Smooth muscle cell (in vitro differentiated cells): ENCODE data around the gene RBSN. TPM values are rescaled to one million over a fixed set of nuclear protein-coding genes. Genes with fewer than 3 reads are reported as not detected.

Experiments
- DNase-seq: peaks from one replicate; lab custom pipeline; 2025; ENCODE audit not compliant: unreplicated experiment; lab: John Stamatoyannopoulos, UW
- H2AFZ ChIP-seq: fragments of 200-600 bp; sonication (generic); 2 replicates; pipeline ENCODE4 v1.6.0; 2016; ENCODE audit warnings: antibody characterized with exemption, low read depth, mild to moderate bottlenecking
- H3F3A ChIP-seq: fragments of 200-600 bp; sonication (generic); 2 replicates; pipeline ENCODE4 v1.6.0; 2017; ENCODE audit warnings: antibody characterized with exemption, low read depth
- H3K27ac ChIP-seq: fragments of 200-600 bp; sonication (generic); 2 replicates; pipeline ENCODE4 v1.5.1; 2016; ENCODE audit warnings: low read depth, mild to moderate bottlenecking
- H3K27me3 ChIP-seq: fragments of 200-600 bp; sonication (generic); 2 replicates; pipeline ENCODE4 v1.6.1; 2016; ENCODE audit warnings: low read depth, mild to moderate bottlenecking
- H3K36me3 ChIP-seq: fragments of 200-600 bp; sonication (generic); 2 replicates; pipeline ENCODE4 v1.5.1; 2016; ENCODE audit warnings: low read depth
- H3K4me1 ChIP-seq: fragments of 200-600 bp; sonication (generic); 2 replicates; pipeline ENCODE4 v1.5.1; 2016; ENCODE audit warnings: low read depth
- H3K4me2 ChIP-seq: fragments of 200-600 bp; sonication (generic); 2 replicates; pipeline ENCODE4 v1.6.0; 2016; ENCODE audit warnings: mild to moderate bottlenecking
- H3K4me3 ChIP-seq: fragments of 200-600 bp; sonication (generic); 2 replicates; pipeline ENCODE4 v1.5.1; 2016; ENCODE audit warnings: mild to moderate bottlenecking
- H3K79me2 ChIP-seq: fragments of 200-600 bp; sonication (generic); 2 replicates; pipeline ENCODE4 v1.6.0; 2016; ENCODE audit warnings: low read depth, mild to moderate bottlenecking
- H3K9ac ChIP-seq: fragments of 200-600 bp; sonication (generic); 2 replicates; pipeline ENCODE4 v1.6.0; 2016; ENCODE audit warnings: low read depth
- H3K9me3 ChIP-seq: fragments of 200-600 bp; sonication (generic); replicated peaks from 2 replicates; pipeline ENCODE4 v1.5.1; 2016; ENCODE audit warnings: low read depth
- H4K20me1 ChIP-seq: fragments of 200-600 bp; sonication (generic); 2 replicates; pipeline ENCODE4 v1.6.0; 2016; ENCODE audit warnings: low read depth
- WGBS: methylation state at CpG from one replicate; pipeline ENCODE4 v1.1.7; 2016; ENCODE audit warnings: low lambda C conversion rate; 5-methylcytosine and 5-hydroxymethylcytosine counted together
- polyA plus RNA-seq: library from polyadenylated mRNA; unstranded; fragments of >200 nt; fragmentation: Nextera tagmentation; extraction: Ambion mirVana; gene quantifications from 2 replicates; pipeline ENCODE4 v1.2.1, GENCODE V29; 2016
- total RNA-seq: library from RNA; depleted of rRNA; stranded (reverse); fragments of >200 nt; gene quantifications from 2 replicates; pipeline ENCODE4 v1.2.3, GENCODE V29; 2014
- TF ChIP-seq, protein P1 (sequence below): fragments of 200-600 bp; sonication (generic); IDR thresholded peaks from 2 replicates; pipeline ENCODE4 v1.5.1; 2017; ENCODE audit warnings: borderline replicate concordance, mild to moderate bottlenecking, antibody characterized with exemption; ENCODE audit not compliant: insufficient read depth, poor library complexity, severe bottlenecking

RBSN gene
- total and polyA plus RNA-seq, 2 experiments from 2014 or later, result 18.6 to 19.2 TPM

DNA sequence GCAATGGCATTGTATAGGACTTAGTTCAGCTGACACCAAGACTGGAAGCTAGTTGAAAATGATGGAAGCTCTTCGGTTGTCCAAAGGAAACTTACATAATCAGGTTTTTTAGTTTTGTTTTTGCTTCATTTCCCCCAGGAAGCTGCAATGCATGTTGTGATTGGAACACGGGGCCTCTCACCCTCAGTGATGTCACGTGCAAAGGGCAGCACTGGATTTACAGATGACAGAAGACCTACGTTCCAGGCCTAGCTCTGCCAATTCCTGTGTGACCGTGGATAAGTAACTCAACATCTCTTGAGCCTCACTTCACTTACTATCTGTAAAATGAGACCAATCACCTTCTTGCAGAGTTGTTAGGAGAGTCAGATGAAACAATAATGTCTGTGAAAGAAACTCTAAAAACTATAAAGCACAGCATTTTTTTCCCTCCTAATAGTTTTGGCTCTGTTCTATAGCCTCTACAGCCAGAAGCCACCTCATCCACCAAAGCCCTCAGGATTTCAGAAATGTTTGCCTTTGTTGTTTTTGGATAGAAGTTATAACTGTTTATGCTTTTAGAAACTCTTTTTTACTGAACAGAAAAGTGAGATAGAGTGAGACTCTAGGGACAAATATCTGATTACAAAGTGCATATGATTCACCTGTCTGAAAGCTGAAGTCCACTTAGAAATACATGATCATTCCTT, 4.6 kb downstream of the RBSN start:
- WGBS, result 94% methylated on average over 5 of the region's 5 CpGs
- peaks cover 21% of the 10 kb centered on the region for H4K20me1 ChIP-seq
- no peak overlapping the region for H3K9ac ChIP-seq
- H3F3A ChIP-seq, result no peaks in the 10 kb centered on the region
- no peak for DNase-seq
- H3K4me1 ChIP-seq, result peaks cover 7% of the 10 kb centered on the region
- H3K27ac ChIP-seq, result no peak overlapping the region
- no peak overlapping the region for H3K4me2 ChIP-seq
- no peaks in the 10 kb centered on the region for H3K27me3 ChIP-seq
- peaks cover 21% of the 10 kb centered on the region for H3K79me2 ChIP-seq
- H3K36me3 ChIP-seq, result peaks cover 10% of the 10 kb centered on the region
- H3K9me3 ChIP-seq, result no peaks in the 10 kb centered on the region
- no peak overlapping the region for H3K4me3 ChIP-seq
- TF ChIP-seq, protein P1, sequence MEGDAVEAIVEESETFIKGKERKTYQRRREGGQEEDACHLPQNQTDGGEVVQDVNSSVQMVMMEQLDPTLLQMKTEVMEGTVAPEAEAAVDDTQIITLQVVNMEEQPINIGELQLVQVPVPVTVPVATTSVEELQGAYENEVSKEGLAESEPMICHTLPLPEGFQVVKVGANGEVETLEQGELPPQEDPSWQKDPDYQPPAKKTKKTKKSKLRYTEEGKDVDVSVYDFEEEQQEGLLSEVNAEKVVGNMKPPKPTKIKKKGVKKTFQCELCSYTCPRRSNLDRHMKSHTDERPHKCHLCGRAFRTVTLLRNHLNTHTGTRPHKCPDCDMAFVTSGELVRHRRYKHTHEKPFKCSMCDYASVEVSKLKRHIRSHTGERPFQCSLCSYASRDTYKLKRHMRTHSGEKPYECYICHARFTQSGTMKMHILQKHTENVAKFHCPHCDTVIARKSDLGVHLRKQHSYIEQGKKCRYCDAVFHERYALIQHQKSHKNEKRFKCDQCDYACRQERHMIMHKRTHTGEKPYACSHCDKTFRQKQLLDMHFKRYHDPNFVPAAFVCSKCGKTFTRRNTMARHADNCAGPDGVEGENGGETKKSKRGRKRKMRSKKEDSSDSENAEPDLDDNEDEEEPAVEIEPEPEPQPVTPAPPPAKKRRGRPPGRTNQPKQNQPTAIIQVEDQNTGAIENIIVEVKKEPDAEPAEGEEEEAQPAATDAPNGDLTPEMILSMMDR, result no peak
- no peak overlapping the region for H2AFZ ChIP-seq

DNA sequence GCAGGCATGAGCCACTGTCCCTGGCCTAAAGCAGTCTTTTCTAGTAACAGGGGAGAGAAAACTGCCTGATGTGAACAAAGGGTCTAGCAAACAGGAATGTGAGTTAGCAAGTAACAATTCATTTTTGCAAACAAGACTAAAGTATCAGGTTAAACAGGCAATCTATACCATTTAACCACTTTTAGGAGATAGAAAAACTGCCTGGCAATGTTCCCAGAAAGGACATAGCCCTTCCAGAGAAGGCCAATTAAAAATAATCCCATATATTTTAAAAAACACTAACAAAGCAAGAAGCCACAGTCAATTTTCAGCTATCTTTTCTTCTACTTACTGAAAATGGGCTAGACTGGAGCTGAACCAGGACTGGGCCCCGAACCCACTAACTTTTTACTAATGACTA, 6.3 kb downstream of the RBSN start:
- TF ChIP-seq, protein P1, result no peak
- Histone ChIP-seq H4K20me1 (peaks cover 17% of the 10 kb centered on the region), H3K9me3 (no peaks in the 10 kb centered on the region), H3K9ac (no peak overlapping the region), H3K4me2 (no peak overlapping the region), H3K27ac (no peak overlapping the region), H3K36me3 (peaks cover 10% of the 10 kb centered on the region), H2AFZ (no peak overlapping the region), H3K4me3 (no peak overlapping the region), H3F3A (no peaks in the 10 kb centered on the region), H3K27me3 (no peaks in the 10 kb centered on the region), H3K4me1 (peaks cover 3% of the 10 kb centered on the region), H3K79me2 (peaks cover 10% of the 10 kb centered on the region)
- no peak for DNase-seq
- 88% methylated on average over 1 of the region's 1 CpG for WGBS

DNA sequence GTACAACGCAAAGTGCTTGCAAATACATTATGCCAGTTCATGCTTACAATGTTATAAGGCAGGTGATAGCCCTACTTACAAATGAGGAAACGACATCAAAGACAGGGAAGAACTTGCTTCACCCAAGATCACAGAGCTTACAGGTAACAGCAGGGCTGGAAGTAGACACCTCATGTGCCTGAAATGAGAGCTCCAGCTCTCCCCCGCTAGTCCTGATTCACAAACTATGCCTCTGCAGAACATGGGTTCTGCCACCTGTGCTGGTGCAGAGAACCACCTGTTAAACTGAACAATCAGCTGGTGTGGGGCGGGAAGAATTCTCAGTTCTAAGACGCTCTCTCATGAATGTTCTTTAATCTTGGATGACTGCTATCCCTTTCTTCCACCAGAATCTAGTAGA, 7.4 kb downstream of the RBSN start:
- DNase-seq, result no peak
- Histone ChIP-seq H3K79me2 (no peaks in the 10 kb centered on the region), H3K4me3 (no peak overlapping the region), H3K27me3 (no peaks in the 10 kb centered on the region), H3F3A (no peaks in the 10 kb centered on the region), H3K27ac (no peak overlapping the region), H3K4me2 (no peak overlapping the region), H2AFZ (no peak overlapping the region), H3K9ac (no peak overlapping the region), H3K4me1 (no peaks in the 10 kb centered on the region), H3K36me3 (peaks cover 10% of the 10 kb centered on the region), H4K20me1 (peaks cover 8% of the 10 kb centered on the region), H3K9me3 (no peaks in the 10 kb centered on the region)
- TF ChIP-seq, protein P1, result no peak
- WGBS, result 90% methylated on average over 5 of the region's 5 CpGs

DNA sequence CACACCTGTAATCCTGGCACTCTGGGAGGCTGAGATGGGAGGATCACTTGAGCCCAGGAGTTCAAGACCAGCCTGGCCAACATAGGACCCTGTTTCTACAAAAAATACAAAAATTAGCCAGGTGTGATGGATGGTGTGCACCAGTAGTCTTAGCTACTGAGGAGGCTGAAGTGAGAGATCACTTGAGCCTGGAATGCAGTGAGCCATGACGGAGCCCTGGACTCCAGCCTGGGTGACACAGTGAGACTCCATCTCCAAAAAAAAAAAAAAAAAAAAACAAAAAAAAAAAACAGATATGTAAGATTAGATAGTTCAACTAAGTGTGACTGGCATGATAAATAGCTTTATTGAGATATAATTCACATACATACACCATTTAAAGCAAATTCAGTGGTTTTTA, 9.7 kb downstream of the RBSN start:
- Histone ChIP-seq H3K27me3 (no peaks in the 10 kb centered on the region), H3K9me3 (no peaks in the 10 kb centered on the region), H2AFZ (no peak overlapping the region), H3K4me1 (no peaks in the 10 kb centered on the region), H3K27ac (no peak overlapping the region), H3K4me3 (no peak overlapping the region), H3K9ac (no peak overlapping the region), H3F3A (no peaks in the 10 kb centered on the region), H3K36me3 (peaks cover 9% of the 10 kb centered on the region), H3K4me2 (no peak overlapping the region), H4K20me1 (no peaks in the 10 kb centered on the region), H3K79me2 (no peaks in the 10 kb centered on the region)
- no peak for DNase-seq
- WGBS, result 100% methylated on average over 1 of the region's 1 CpG
- TF ChIP-seq, protein P1, result no peak
